Astrocyte (in vitro differentiated cells and primary cell): ENCODE data around the gene ATAD2B. TPM values are rescaled to one million over a fixed set of nuclear protein-coding genes. Genes with fewer than 3 reads are reported as not detected.

Experiments used
- DNase-seq: peaks from one replicate; pipeline ENCODE4 v3.0.0-alpha.2; 2010; ENCODE audit warnings: low read depth
- FAIRE-seq: peaks from 2 replicates; lab custom pipeline; 2011; peaks lifted over from hg19 to GRCh38; lab: Jason Lieb, UNC
- H2AFZ ChIP-seq: 2 replicates; pipeline ENCODE4 v1.6.0; 2012; ENCODE audit warnings: low read depth, low read length, inconsistent platforms
- H3K27ac ChIP-seq: 2 replicates; pipeline ENCODE4 v1.5.1; 2011; ENCODE audit warnings: low read depth, low read length, inconsistent platforms
- H3K27me3 ChIP-seq: 2 replicates; pipeline ENCODE4 v1.6.0; 2011; ENCODE audit warnings: low read length, inconsistent platforms; ENCODE audit not compliant: insufficient read depth
- H3K36me3 ChIP-seq: 2 replicates; pipeline ENCODE4 v1.5.1; 2011; ENCODE audit warnings: low read length, inconsistent platforms; ENCODE audit not compliant: insufficient read depth
- H3K4me1 ChIP-seq: 2 replicates; pipeline ENCODE4 v1.5.1; 2011; ENCODE audit warnings: low read length, inconsistent platforms; ENCODE audit not compliant: insufficient read depth
- H3K4me2 ChIP-seq: 2 replicates; pipeline ENCODE4 v1.6.0; 2012; ENCODE audit warnings: low read length, inconsistent platforms
- H3K4me3 ChIP-seq: 2 replicates; pipeline ENCODE4 v1.5.1; 2011; ENCODE audit warnings: low read depth, mild to moderate bottlenecking, low read length, inconsistent platforms; ENCODE audit not compliant: insufficient read depth
- H3K79me2 ChIP-seq: 2 replicates; pipeline ENCODE4 v1.6.0; 2012; ENCODE audit warnings: mild to moderate bottlenecking, low read length, inconsistent platforms; ENCODE audit not compliant: insufficient read depth
- H3K9ac ChIP-seq: 2 replicates; pipeline ENCODE4 v1.6.0; 2012; ENCODE audit warnings: mild to moderate bottlenecking, low read length, inconsistent platforms
- H3K9me3 ChIP-seq: 2 replicates; pipeline ENCODE4 v1.5.1; 2012; ENCODE audit warnings: low read depth, mild to moderate bottlenecking, low read length, inconsistent platforms; ENCODE audit not compliant: insufficient read depth
- H4K20me1 ChIP-seq: 2 replicates; pipeline ENCODE4 v1.6.0; 2012; ENCODE audit warnings: low read length, inconsistent platforms; ENCODE audit not compliant: insufficient read depth
- H3K27ac Mint-ChIP-seq: one replicate; pipeline ENCODE4 v1.8.0; 2021; ENCODE audit warnings: mild to moderate bottlenecking, mixed read lengths; ENCODE audit not compliant: unreplicated experiment
- H3K27me3 Mint-ChIP-seq: one replicate; pipeline ENCODE4 v1.8.0; 2021; ENCODE audit warnings: low read depth, mixed read lengths; ENCODE audit not compliant: unreplicated experiment
- H3K36me3 Mint-ChIP-seq: one replicate; pipeline ENCODE4 v1.8.0; 2021; ENCODE audit warnings: low read depth, mixed read lengths; ENCODE audit not compliant: unreplicated experiment
- H3K4me1 Mint-ChIP-seq: one replicate; pipeline ENCODE4 v1.8.0; 2021; ENCODE audit warnings: low read depth, mixed read lengths; ENCODE audit not compliant: unreplicated experiment
- H3K4me3 Mint-ChIP-seq: one replicate; pipeline ENCODE4 v1.8.0; 2021; ENCODE audit warnings: mild to moderate bottlenecking, moderate library complexity, mixed read lengths; ENCODE audit not compliant: unreplicated experiment
- H3K9me3 Mint-ChIP-seq: one replicate; pipeline ENCODE4 v1.8.0; 2021; ENCODE audit warnings: mild to moderate bottlenecking, mixed read lengths; ENCODE audit not compliant: unreplicated experiment
- EZH2 ChIP-seq: IDR thresholded peaks from 2 replicates; pipeline ENCODE4 v1.6.1; 2012; ENCODE audit warnings: mild to moderate bottlenecking, low read length, inconsistent platforms; ENCODE audit not compliant: insufficient read depth
- total RNA-seq: library from RNA; stranded (reverse); gene quantifications from 2 replicates; pipeline ENCODE4 v1.2.1, GENCODE V29; 2021
- TF ChIP-seq, protein P1 (sequence below): IDR thresholded peaks from 2 replicates; pipeline ENCODE4 v1.5.1; 2011; ENCODE audit warnings: low read depth, mild to moderate bottlenecking, inconsistent platforms, low read length, moderate library complexity; ENCODE audit not compliant: insufficient read depth

ATAD2B gene
- total RNA-seq, 1 donor from 2014 or later: 12.2 TPM

DNA sequence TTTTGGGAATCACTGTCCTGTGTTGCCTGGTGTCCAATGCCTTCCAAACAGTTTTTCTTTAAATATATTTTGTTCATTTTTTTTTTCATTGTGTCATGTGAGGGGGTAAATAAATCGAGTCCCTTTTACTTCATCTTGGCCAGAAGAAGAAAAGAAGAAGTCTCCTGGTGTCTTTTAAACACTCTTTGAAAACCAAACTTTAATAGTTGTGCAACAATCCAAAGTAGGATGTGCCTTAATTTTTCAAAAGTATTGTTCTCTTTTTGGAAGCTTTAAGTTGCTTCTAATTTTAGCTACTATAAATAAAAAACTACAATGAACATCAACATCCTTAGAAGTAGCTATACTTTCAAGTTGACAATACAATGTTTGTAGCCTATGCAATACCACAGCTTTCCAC, 154.9 kb downstream of the ATAD2B start:
- no peak overlapping the region for H2AFZ ChIP-seq
- FAIRE-seq (no peak), DNase-seq (no peak)
- H3K4me1 Mint-ChIP-seq: no peaks in the 10 kb centered on the region
- no peaks in the 10 kb centered on the region for H3K4me1 ChIP-seq
- H3K36me3 ChIP-seq: peaks cover 12% of the 10 kb centered on the region
- no peaks in the 10 kb centered on the region for H3K9me3 Mint-ChIP-seq
- H3K4me2 ChIP-seq: no peak overlapping the region
- no peak overlapping the region for H3K4me3 ChIP-seq
- no peak overlapping the region for H3K4me3 Mint-ChIP-seq
- peaks cover 24% of the 10 kb centered on the region for H3K36me3 Mint-ChIP-seq
- TF ChIP-seq, protein P1, sequence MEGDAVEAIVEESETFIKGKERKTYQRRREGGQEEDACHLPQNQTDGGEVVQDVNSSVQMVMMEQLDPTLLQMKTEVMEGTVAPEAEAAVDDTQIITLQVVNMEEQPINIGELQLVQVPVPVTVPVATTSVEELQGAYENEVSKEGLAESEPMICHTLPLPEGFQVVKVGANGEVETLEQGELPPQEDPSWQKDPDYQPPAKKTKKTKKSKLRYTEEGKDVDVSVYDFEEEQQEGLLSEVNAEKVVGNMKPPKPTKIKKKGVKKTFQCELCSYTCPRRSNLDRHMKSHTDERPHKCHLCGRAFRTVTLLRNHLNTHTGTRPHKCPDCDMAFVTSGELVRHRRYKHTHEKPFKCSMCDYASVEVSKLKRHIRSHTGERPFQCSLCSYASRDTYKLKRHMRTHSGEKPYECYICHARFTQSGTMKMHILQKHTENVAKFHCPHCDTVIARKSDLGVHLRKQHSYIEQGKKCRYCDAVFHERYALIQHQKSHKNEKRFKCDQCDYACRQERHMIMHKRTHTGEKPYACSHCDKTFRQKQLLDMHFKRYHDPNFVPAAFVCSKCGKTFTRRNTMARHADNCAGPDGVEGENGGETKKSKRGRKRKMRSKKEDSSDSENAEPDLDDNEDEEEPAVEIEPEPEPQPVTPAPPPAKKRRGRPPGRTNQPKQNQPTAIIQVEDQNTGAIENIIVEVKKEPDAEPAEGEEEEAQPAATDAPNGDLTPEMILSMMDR: no peak
- no peak for TF ChIP-seq EZH2
- no peaks in the 10 kb centered on the region for H3K27me3 ChIP-seq
- H3K27ac ChIP-seq: no peak overlapping the region
- no peaks in the 10 kb centered on the region for H3K9me3 ChIP-seq
- H3K9ac ChIP-seq: no peak overlapping the region
- no peaks in the 10 kb centered on the region for H3K27me3 Mint-ChIP-seq
- no peaks in the 10 kb centered on the region for H3K79me2 ChIP-seq
- no peaks in the 10 kb centered on the region for H4K20me1 ChIP-seq
- no peak overlapping the region for H3K27ac Mint-ChIP-seq

DNA sequence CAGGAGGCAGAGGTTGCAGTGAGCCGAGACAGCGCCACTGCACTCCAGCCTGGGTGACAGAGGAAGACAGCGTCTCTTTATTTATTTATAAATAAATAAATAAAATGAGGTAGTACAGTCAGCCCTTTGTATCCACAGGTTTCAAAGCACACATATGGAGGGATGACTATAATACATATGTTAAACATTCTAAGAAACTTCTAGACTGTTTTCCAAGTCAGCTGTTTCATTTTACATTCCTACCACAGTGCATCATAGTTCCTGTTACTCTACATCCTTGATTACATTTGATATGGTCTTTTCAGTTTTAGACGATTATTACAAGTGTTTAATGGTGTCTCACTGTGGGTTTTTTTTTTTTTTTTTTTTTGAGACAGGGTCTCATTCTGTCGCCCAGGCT, 157.6 kb downstream of the ATAD2B start:
- Mint-ChIP-seq H3K4me1 (no peaks in the 10 kb centered on the region), H3K9me3 (no peaks in the 10 kb centered on the region), H3K36me3 (peaks cover 19% of the 10 kb centered on the region), H3K27ac (no peak overlapping the region), H3K27me3 (no peaks in the 10 kb centered on the region), H3K4me3 (no peak overlapping the region)
- no peak overlapping the region for H3K9ac ChIP-seq
- no peaks in the 10 kb centered on the region for H3K27me3 ChIP-seq
- no peaks in the 10 kb centered on the region for H4K20me1 ChIP-seq
- TF ChIP-seq EZH2: no peak
- TF ChIP-seq, protein P1: no peak
- H3K79me2 ChIP-seq: no peaks in the 10 kb centered on the region
- no peak overlapping the region for H3K4me2 ChIP-seq
- no peak overlapping the region for H2AFZ ChIP-seq
- no peaks in the 10 kb centered on the region for H3K4me1 ChIP-seq
- no peak overlapping the region for H3K27ac ChIP-seq
- no peaks in the 10 kb centered on the region for H3K9me3 ChIP-seq
- no peak for FAIRE-seq
- peaks cover 12% of the 10 kb centered on the region for H3K36me3 ChIP-seq
- no peak for DNase-seq
- no peak overlapping the region for H3K4me3 ChIP-seq

DNA sequence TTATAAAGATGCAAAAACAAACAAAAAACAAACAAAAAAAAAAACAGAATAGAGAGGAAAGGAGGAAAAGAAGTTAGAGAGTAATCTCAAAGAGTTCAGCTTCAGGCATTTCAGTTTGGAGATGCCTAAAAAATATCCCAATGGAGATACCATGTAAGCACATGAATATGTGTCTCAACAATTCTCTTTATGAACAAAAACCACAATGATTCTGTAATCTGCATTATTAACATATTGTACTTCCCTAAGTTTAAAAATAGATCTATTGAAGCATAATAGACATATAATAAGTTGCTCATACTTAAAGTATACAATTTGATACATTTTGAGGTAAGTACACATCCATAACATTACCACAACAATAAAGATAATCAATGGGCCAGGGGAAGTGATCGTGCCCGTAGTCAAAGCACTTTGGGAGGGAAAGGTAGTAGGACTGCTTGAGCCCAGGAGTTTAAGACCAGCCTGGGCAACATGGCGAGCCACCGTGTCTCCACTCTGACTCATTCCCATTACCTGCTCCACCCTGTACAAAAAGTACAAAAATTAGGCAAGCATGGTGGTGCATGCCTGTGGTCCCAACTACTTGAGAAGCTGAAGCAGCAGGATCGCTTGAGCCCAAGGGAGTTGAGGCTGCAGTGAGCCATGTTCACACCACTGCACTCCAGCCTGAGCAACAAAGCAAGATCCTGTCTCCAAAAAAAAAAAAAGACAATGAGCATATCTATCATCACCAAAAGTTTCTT, 158.9 kb downstream of the ATAD2B start:
- Mint-ChIP-seq H3K4me1 (no peaks in the 10 kb centered on the region), H3K9me3 (no peaks in the 10 kb centered on the region), H3K4me3 (no peak overlapping the region), H3K27me3 (no peaks in the 10 kb centered on the region), H3K27ac (no peak overlapping the region), H3K36me3 (peaks cover 17% of the 10 kb centered on the region)
- peaks cover 8% of the 10 kb centered on the region for H3K36me3 ChIP-seq
- no peak overlapping the region for H3K4me3 ChIP-seq
- no peaks in the 10 kb centered on the region for H3K79me2 ChIP-seq
- DNase-seq (no peak), FAIRE-seq (no peak)
- no peaks in the 10 kb centered on the region for H4K20me1 ChIP-seq
- no peak for TF ChIP-seq EZH2
- TF ChIP-seq, protein P1: no peak
- no peak overlapping the region for H3K4me2 ChIP-seq
- no peak overlapping the region for H3K9ac ChIP-seq
- no peaks in the 10 kb centered on the region for H3K4me1 ChIP-seq
- no peak overlapping the region for H3K27ac ChIP-seq
- H2AFZ ChIP-seq: no peak overlapping the region
- no peaks in the 10 kb centered on the region for H3K9me3 ChIP-seq
- H3K27me3 ChIP-seq: no peaks in the 10 kb centered on the region
